ENCODE measurements around the gene PRKG1. TPM values are rescaled to one million over a fixed set of nuclear protein-coding genes. Genes with fewer than 3 reads are reported as not detected.
A peak's percentile ranks its signal among the peaks of the same experiment; 100 is the strongest.

Gene PRKG1
- total and polyA plus RNA-seq, 2 of the 4 experiments (the other 2 are of a cell fraction) = 3.5 to 18.3 TPM

GRCh38 chr10:51700228-51700817, 626.0 kb downstream of the PRKG1 start:
- in situ Hi-C loops (cut with MboI; ENCODE audit: low sequenced_read_pairs) = no loop called here
- Histone ChIP-seq H2BK15ac (ENCODE audit: low read depth, low read length) (peak overlapping the region; percentile 32; the same call in 1 of the 3 replicates), H3K18ac (ENCODE audit: low read depth, low read length) (no peak overlapping the region), H4K8ac (ENCODE audit: low read depth in 2 of 2, low read length in 2 of 2) (peak overlapping the region; percentile 81 to 83; a peak in 3 of 4 replicates), H2AK9ac (replicated peaks; ENCODE audit: low read depth, low read length, poor library complexity) (peak overlapping the region; percentile 87), H3K23ac (ENCODE audit: low read depth, low read length) (peak overlapping the region; percentile 80; the same call in 1 of the 2 replicates), H3K4me3 (ENCODE audit: insufficient read depth, low read depth, low read length) (peak overlapping the region; percentile 80), H3K4me1 (ENCODE audit: control insufficient read depth, insufficient read depth, low read length) (peaks cover 13% of the 10 kb centered on the region), H3K56ac (ENCODE audit: extremely low read depth, insufficient read depth, low read length) (peak overlapping the region; percentile 77; the same call in 1 of the 2 replicates), H3K79me1 (ENCODE audit: low read depth in 1 of 2, low read length in 2 of 2) (peaks cover 16 to 31% of the 10 kb centered on the region in 2 experiments; a peak in 3 of 4 replicates), H3K4me2 (ENCODE audit: low read depth, low read length) (peak overlapping the region; percentile 89), H4K20me1 (ENCODE audit: insufficient read depth, low read length) (peaks cover 8% of the 10 kb centered on the region), H2BK20ac (ENCODE audit: low read depth, low read length) (no peak overlapping the region), H3K4ac (ENCODE audit: low read depth, low read length) (peak overlapping the region; percentile 77), H2BK120ac (ENCODE audit: low read depth, low read length) (peak overlapping the region; percentile 36; the same call in 1 of the 2 replicates), H3K9me1 (ENCODE audit: insufficient read depth, low read length) (peaks cover 10% of the 10 kb centered on the region; the same call in 1 of the 2 replicates), H4K91ac (ENCODE audit: insufficient read depth, low read depth, low read length) (peak overlapping the region; percentile 70), H2BK5ac (ENCODE audit: low read depth, low read length, poor library complexity, severe bottlenecking) (peak overlapping the region; percentile 72), H2AFZ (replicated peaks; ENCODE audit: low read length, poor library complexity) (peak overlapping the region; percentile 85), H3K9me3 (ENCODE audit: control insufficient read depth, insufficient read depth, low read length) (no peaks in the 10 kb centered on the region), H3K14ac (replicated peaks; ENCODE audit: low read depth, low read length) (peak overlapping the region; percentile 63), H3K36me3 (ENCODE audit: control insufficient read depth, insufficient read depth, low read length) (0 out of 2 replicates have a peak, but pooled peaks cover 2% of the 10 kb centered on the region), H2AK5ac (ENCODE audit: low read depth, low read length) (0 out of 2 replicates have a peak overlapping the region, but pooled peaks have one; percentile 56), H3K27ac (ENCODE audit: insufficient read depth, low read length) (peak overlapping the region; percentile 53), H3K27me3 (ENCODE audit: control insufficient read depth, insufficient read depth, low read length) (no peaks in the 10 kb centered on the region), H3K9ac (ENCODE audit: low read depth, low read length) (peak overlapping the region; percentile 69), H4K5ac (ENCODE audit: low read depth, low read length) (peak overlapping the region; percentile 73; the same call in 1 of the 2 replicates)
- CTCF ChIA-PET = interaction anchor here (0.5 kb wide), 1 partner anchor 899 kb away, joined by 3 read pairs; no protein-coding TSS in a partner anchor
- intact Hi-C loops (cut with micrococcal nuclease) = loop anchor here (5.0 kb wide), 1 partner anchor 177 kb away; no protein-coding TSS in a partner anchor
- dilution Hi-C loops (cut with HindIII; ENCODE audit: low sequenced_read_pairs, unreplicated experiment) = no loop called here
- WGBS, 2 experiments (ENCODE audit: extremely low coverage in 2 of 2, insufficient read length in 1 of 2) = no CpG with 5 or more reads among the region's 12 CpGs
- no peak for DNase-seq
- no peak for ATAC-seq (ENCODE audit: low read depth)
- POLR2A ChIA-PET (ENCODE audit: unreplicated experiment) = no interaction called here
- BruUV-seq (replicated peaks) = no TSS peak
- no peak for TF ChIP-seq CHD1 (IDR thresholded peaks at IDR 0.05; ENCODE audit: low read depth, low read length)
- TF ChIP-seq USF2 (IDR thresholded peaks at IDR 0.05; ENCODE audit: low read depth, low read length) = no peak
- TF ChIP-seq NFE2L2 (IDR thresholded peaks at IDR 0.05; ENCODE audit: low read depth, low read length) = no peak
- no peak for TF ChIP-seq FOS (IDR thresholded peaks at IDR 0.05; ENCODE audit: low read depth, low read length)
- TF ChIP-seq CTCF (conservative IDR thresholded peaks at IDR 0.05; ENCODE audit: low read depth, low read length) = no peak
- TF ChIP-seq CEBPB (IDR thresholded peaks at IDR 0.05; ENCODE audit: low read depth, low read length) = no peak
- no peak for TF ChIP-seq RFX5 (IDR thresholded peaks at IDR 0.05; ENCODE audit: low read depth, low read length)
- TF ChIP-seq SMC3 (IDR thresholded peaks at IDR 0.05; ENCODE audit: low read depth, low read length) = no peak
- no peak for TF ChIP-seq BHLHE40 (IDR thresholded peaks at IDR 0.05; ENCODE audit: low read depth, low read length)
- TF ChIP-seq RAD21 (IDR thresholded peaks at IDR 0.05; ENCODE audit: low read length) = no peak
- TF ChIP-seq RCOR1 (IDR thresholded peaks at IDR 0.05; ENCODE audit: insufficient replicate concordance, low read length) = no peak
- no peak for TF ChIP-seq MXI1 (IDR thresholded peaks at IDR 0.05; ENCODE audit: borderline replicate concordance, low read depth, low read length)
- TF ChIP-seq POLR2A (IDR thresholded peaks at IDR 0.05; ENCODE audit: low read depth, low read length) = no peak
- TF ChIP-seq MAFK (IDR thresholded peaks at IDR 0.05; ENCODE audit: low read depth, low read length) = no peak
- no peak for TF ChIP-seq MAZ (IDR thresholded peaks at IDR 0.05; ENCODE audit: borderline replicate concordance, low read depth, low read length)
